Suprapubic skin (tissue), 4 donors: ENCODE results near the gene EEF1AKMT3. TPM values are rescaled to one million over a fixed set of nuclear protein-coding genes. Genes with fewer than 3 reads are reported as not detected.

Source experiments
- DNase-seq, 2 donors: peaks; one replicate each; pipeline ENCODE4 v3.0.0-alpha.2; 2019; ENCODE audit warnings: low spot score in 2 of 2
- H3K27ac ChIP-seq: fragments of 200-600 bp; sonication (generic); one replicate; pipeline ENCODE4 v1.5.1; 2019
- H3K27me3 ChIP-seq: fragments of 200-600 bp; sonication (generic); one replicate; pipeline ENCODE4 v1.5.1; 2019
- H3K36me3 ChIP-seq: fragments of 200-600 bp; sonication (generic); one replicate; pipeline ENCODE4 v1.5.1; 2019
- H3K4me1 ChIP-seq: fragments of 200-600 bp; sonication (generic); one replicate; pipeline ENCODE4 v1.5.1; 2019
- H3K4me3 ChIP-seq: fragments of 200-600 bp; sonication (generic); one replicate; pipeline ENCODE4 v1.5.1; 2019; ENCODE audit warnings: mild to moderate bottlenecking
- H3K9me3 ChIP-seq: fragments of 200-600 bp; sonication (generic); one replicate; pipeline ENCODE4 v1.5.1; 2019
- EP300 ChIP-seq: sonication (generic); formaldehyde crosslinking; IDR thresholded peaks from one replicate; pipeline ENCODE4 v1.6.1; 2017; ENCODE audit warnings: antibody characterized with exemption
- POLR2A ChIP-seq, 2 donors: fragments of 450-650 bp; IDR thresholded peaks; one replicate each; pipeline ENCODE4 v1.6.1; 2017; ENCODE audit warnings: antibody characterized with exemption in 2 of 2, mild to moderate bottlenecking in 2 of 2, moderate library complexity in 2 of 2
- POLR2AphosphoS5 ChIP-seq, 3 donors: sonication (generic); formaldehyde crosslinking; IDR thresholded peaks; one replicate each; pipeline ENCODE4 v1.6.1; 2017; ENCODE audit warnings: antibody characterized with exemption in 3 of 3
- WGBS: methylation state at CpG from one replicate; pipeline ENCODE4 v1.1.5; 2018; 5-methylcytosine and 5-hydroxymethylcytosine counted together
- total RNA-seq, 4 donors: library from RNA; depleted of rRNA; stranded (reverse); fragments of >200 nt; gene quantifications; one replicate each; pipeline ENCODE4 v1.1.0, GENCODE V29; 2016
- TF ChIP-seq, protein P1 (sequence below), 2 donors: fragments of 200-600 bp in 1 of 2; fragments of 450-650 bp in 1 of 2; sonication (generic) in 1 of 2; IDR thresholded peaks; one replicate each; pipeline ENCODE4 v1.5.1; 2016 to 2019; ENCODE audit warnings: antibody characterized with exemption in 2 of 2, mild to moderate bottlenecking in 1 of 2, moderate library complexity in 1 of 2

The EEF1AKMT3 gene
- total RNA-seq, 4 donors from 2014 or later: 8.7 to 13.7 (median 11.3) TPM

DNA sequence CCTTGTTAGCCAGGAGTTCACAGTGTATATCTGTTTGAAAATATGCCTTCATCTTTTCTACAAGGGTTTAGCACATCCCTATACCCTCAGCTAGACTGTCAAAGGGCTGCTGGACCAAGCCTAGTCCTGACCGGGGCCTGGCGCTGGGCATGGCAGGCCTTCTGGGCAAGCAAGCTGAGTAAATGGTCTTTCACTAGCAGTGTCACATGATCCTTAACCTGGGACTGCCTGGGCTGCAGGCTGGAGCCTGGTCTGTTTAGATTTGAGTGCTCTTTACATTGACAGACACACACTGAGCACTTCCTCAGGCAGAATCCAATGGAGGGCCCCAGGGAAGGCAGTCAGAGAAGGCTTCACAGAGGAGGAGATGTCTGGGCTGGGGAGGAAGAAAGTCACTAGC lies 53.0 kb downstream of the EEF1AKMT3 start:
- Histone ChIP-seq H3K27ac (no peak overlapping the region), H3K4me3 (no peak overlapping the region), H3K4me1 (peaks cover 33% of the 10 kb centered on the region), H3K27me3 (no peaks in the 10 kb centered on the region), H3K36me3 (peaks cover 90% of the 10 kb centered on the region), H3K9me3 (no peaks in the 10 kb centered on the region)
- DNase-seq: no peak
- 96% methylated on average over 2 of the region's 2 CpGs for WGBS
- TF ChIP-seq, protein P1, sequence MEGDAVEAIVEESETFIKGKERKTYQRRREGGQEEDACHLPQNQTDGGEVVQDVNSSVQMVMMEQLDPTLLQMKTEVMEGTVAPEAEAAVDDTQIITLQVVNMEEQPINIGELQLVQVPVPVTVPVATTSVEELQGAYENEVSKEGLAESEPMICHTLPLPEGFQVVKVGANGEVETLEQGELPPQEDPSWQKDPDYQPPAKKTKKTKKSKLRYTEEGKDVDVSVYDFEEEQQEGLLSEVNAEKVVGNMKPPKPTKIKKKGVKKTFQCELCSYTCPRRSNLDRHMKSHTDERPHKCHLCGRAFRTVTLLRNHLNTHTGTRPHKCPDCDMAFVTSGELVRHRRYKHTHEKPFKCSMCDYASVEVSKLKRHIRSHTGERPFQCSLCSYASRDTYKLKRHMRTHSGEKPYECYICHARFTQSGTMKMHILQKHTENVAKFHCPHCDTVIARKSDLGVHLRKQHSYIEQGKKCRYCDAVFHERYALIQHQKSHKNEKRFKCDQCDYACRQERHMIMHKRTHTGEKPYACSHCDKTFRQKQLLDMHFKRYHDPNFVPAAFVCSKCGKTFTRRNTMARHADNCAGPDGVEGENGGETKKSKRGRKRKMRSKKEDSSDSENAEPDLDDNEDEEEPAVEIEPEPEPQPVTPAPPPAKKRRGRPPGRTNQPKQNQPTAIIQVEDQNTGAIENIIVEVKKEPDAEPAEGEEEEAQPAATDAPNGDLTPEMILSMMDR (IDR thresholded peaks at IDR 0.05): no peak

DNA sequence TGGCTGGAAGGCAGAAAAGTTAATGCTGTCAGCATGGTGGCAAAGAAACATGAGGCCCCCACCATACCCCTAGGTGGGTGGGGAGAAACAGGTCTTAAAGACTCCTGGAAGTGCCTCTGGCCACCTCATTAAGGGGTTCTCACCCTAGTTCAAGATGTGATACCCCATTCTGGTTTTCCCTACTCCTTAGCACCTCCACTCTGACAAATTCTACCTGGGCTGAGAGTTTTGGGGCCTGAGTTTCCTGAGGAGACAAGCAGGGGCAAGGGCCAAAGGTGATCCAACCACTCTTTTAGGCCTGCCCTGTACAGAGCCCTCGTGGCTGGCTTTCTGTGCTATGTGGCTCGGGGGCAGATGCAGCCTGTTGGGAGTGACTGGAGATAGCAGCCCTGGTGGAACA lies 54.0 kb downstream of the EEF1AKMT3 start:
- H3K36me3 ChIP-seq: peaks cover 82% of the 10 kb centered on the region
- H3K27ac ChIP-seq: no peak overlapping the region
- TF ChIP-seq EP300 (no peak), POLR2AphosphoS5 (IDR thresholded peaks at IDR 0.05) (no peak), POLR2A (IDR thresholded peaks at IDR 0.05) (no peak)
- TF ChIP-seq, protein P1 (IDR thresholded peaks at IDR 0.05): no peak
- no peaks in the 10 kb centered on the region for H3K27me3 ChIP-seq
- no peaks in the 10 kb centered on the region for H3K9me3 ChIP-seq
- no peak overlapping the region for H3K4me3 ChIP-seq
- no peak for DNase-seq
- 83% methylated on average over 2 of the region's 2 CpGs for WGBS
- H3K4me1 ChIP-seq: peaks cover 39% of the 10 kb centered on the region

DNA sequence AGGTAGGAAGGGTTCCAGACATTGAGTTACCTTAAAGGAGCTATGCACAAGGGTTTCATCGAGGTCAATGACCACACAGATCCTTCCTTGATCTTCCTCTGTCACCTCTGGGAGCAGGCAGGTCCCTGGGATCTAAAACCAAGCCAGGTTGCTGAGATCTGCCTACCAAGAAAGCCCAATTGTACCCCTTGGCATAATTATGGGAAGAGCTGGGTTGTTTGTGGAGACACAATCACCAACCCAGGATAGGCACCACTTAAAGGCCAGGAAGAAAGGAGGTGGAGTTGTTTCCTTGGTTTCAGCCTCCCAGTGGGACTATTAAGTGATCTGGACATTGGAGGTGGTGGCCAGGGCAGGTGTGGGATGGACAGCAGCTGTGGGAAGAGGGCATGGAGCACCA lies 54.6 kb downstream of the EEF1AKMT3 start:
- H3K27ac ChIP-seq: no peak overlapping the region
- H3K4me1 ChIP-seq: peaks cover 45% of the 10 kb centered on the region
- no peaks in the 10 kb centered on the region for H3K9me3 ChIP-seq
- WGBS: no CpG with 5 or more reads among the region's 1 CpG
- DNase-seq: no peak
- peaks cover 76% of the 10 kb centered on the region for H3K36me3 ChIP-seq
- H3K27me3 ChIP-seq: no peaks in the 10 kb centered on the region
- TF ChIP-seq POLR2AphosphoS5 (IDR thresholded peaks at IDR 0.05) (no peak), EP300 (no peak), POLR2A (IDR thresholded peaks at IDR 0.05) (no peak)
- TF ChIP-seq, protein P1 (IDR thresholded peaks at IDR 0.05): no peak
- H3K4me3 ChIP-seq: no peak overlapping the region

DNA sequence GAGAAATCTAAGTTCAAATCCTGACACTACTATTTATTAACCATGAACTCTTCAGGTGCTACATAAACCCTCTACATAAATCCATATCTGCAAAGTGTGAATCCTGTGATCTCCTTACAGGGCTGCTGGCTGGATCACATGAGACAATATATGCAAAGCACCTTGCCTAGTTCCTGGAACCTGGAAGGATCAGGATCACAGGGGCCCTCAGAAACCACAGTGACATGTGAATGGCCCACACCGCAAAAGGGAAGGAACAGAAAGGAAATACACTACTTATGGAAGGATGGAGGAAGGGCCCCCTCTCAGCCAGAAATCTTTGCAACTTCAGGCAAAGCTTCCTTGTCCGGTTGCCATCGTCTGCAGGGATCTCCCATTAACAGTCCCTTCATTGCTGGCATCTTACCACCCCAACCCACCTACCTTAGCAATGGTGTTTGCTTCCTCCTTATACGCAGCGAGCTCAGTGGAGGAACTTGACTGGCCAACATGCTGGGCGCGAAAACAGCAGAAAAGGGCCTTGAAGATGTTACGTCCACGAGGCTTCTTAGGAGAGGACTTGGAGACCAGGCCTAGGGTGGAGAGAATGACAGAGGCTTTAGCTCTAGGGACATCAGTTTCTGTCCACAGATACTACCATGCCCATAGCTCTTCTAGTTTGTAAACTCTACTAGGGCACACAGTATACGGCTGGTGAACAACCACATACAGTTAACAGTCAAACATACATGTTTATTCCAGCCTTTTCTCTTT lies 56.8 kb downstream of the EEF1AKMT3 start:
- WGBS: 60% methylated on average over 10 of the region's 10 CpGs
- peaks cover 54% of the 10 kb centered on the region for H3K36me3 ChIP-seq
- no peak overlapping the region for H3K4me3 ChIP-seq
- no peak overlapping the region for H3K27ac ChIP-seq
- peaks cover 54% of the 10 kb centered on the region for H3K4me1 ChIP-seq
- no peaks in the 10 kb centered on the region for H3K9me3 ChIP-seq
- TF ChIP-seq POLR2A (IDR thresholded peaks at IDR 0.05) (no peak), EP300 (no peak), POLR2AphosphoS5 (IDR thresholded peaks at IDR 0.05) (no peak)
- TF ChIP-seq, protein P1 (IDR thresholded peaks at IDR 0.05): no peak
- H3K27me3 ChIP-seq: no peaks in the 10 kb centered on the region
- no peak for DNase-seq

DNA sequence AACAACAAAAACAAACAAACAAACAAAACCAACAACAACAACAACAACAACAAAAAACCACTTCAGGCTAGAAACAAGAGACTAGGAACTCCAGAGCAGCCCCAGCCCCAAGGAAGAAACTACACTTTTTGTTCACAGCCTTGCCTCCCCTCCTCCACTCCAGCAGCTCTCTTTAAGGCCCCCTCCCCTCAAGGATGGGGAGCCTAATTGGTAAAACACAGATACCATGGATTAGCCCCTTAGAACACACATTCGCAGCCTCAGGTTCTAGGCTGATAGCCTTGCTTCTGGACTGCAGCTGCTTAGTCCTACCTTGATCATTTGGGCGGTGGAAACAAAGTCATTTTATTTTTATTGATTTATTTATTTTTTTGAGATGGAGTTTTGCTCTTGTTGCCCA lies 58.0 kb downstream of the EEF1AKMT3 start:
- no peaks in the 10 kb centered on the region for H3K9me3 ChIP-seq
- H3K4me3 ChIP-seq: no peak overlapping the region
- WGBS: 69% methylated on average over 2 of the region's 2 CpGs
- H3K36me3 ChIP-seq: peaks cover 42% of the 10 kb centered on the region
- no peak overlapping the region for H3K27ac ChIP-seq
- no peaks in the 10 kb centered on the region for H3K27me3 ChIP-seq
- TF ChIP-seq POLR2A (IDR thresholded peaks at IDR 0.05) (no peak), EP300 (no peak), POLR2AphosphoS5 (IDR thresholded peaks at IDR 0.05) (no peak)
- TF ChIP-seq, protein P1 (IDR thresholded peaks at IDR 0.05): no peak
- no peak for DNase-seq
- peaks cover 66% of the 10 kb centered on the region for H3K4me1 ChIP-seq

Other genes starting within 250 kb of the EEF1AKMT3 start
- gene MBD6, start 249.8 kb upstream of the EEF1AKMT3 start, total RNA-seq: 10 to 100 TPM; 24.4 to 92.9 (median 36.8) TPM
- gene DCTN2, start 225.4 kb upstream of the EEF1AKMT3 start, total RNA-seq: 100 to 1,000 TPM; 152 to 242 (median 185) TPM
- under 1 TPM in 2 of 4 donors, not detected in 2; 0.08 to 0.23 TPM for gene KIF5A, start 222.6 kb upstream of the EEF1AKMT3 start, total RNA-seq
- 10 to 100 TPM; 36.9 to 68.9 (median 51.5) TPM for gene PIP4K2C, start 181.4 kb upstream of the EEF1AKMT3 start, total RNA-seq
- 10 to 100 TPM; 10.4 to 19.0 (median 12.1) TPM for gene DTX3, start 167.8 kb upstream of the EEF1AKMT3 start, total RNA-seq
- gene ARHGEF25, start 161.2 kb upstream of the EEF1AKMT3 start, total RNA-seq: 10 to 100 TPM in 1 of 4 donors, 1 to 10 TPM in 3; 4.0 to 13.3 (median 7.9) TPM
- under 1 TPM in 3 of 4 donors, not detected in 1; 0.38 to 0.48 (median 0.42) TPM for gene B4GALNT1, start 139.4 kb upstream of the EEF1AKMT3 start, total RNA-seq
- gene OS9, start 78.5 kb upstream of the EEF1AKMT3 start, total RNA-seq: 100 to 1,000 TPM; 165 to 282 (median 236) TPM
- gene AGAP2, start 33.9 kb upstream of the EEF1AKMT3 start, total RNA-seq: 1 to 10 TPM in 3 of 4 donors, under 1 TPM in 1; 0.45 to 1.4 (median 1.3) TPM
- 10 to 100 TPM; 29.8 to 54.7 (median 36.8) TPM for gene TSPAN31, start 27.6 kb upstream of the EEF1AKMT3 start, total RNA-seq
- 10 to 100 TPM; 35.7 to 82.3 (median 47.0) TPM for gene CDK4, start 20.3 kb upstream of the EEF1AKMT3 start, total RNA-seq
- gene MARCHF9, start 17.5 kb upstream of the EEF1AKMT3 start, total RNA-seq: 10 to 100 TPM; 10.2 to 26.6 (median 13.1) TPM
- gene CYP27B1, start 5.5 kb upstream of the EEF1AKMT3 start, total RNA-seq: 1 to 10 TPM; 1.2 to 4.1 (median 2.0) TPM
- 10 to 100 TPM in 3 of 4 donors, 1 to 10 TPM in 1; 9.1 to 24.1 (median 16.4) TPM for gene METTL1, start 509 bp upstream of the EEF1AKMT3 start, total RNA-seq
- gene TSFM, start 10.2 kb downstream of the EEF1AKMT3 start, total RNA-seq: 10 to 100 TPM; 19.6 to 35.4 (median 29.1) TPM
- gene AVIL, start 46.1 kb downstream of the EEF1AKMT3 start, total RNA-seq: 10 to 100 TPM in 2 of 4 donors, 1 to 10 TPM in 2; 4.7 to 96.5 (median 10.0) TPM
- 100 to 1,000 TPM; 147 to 240 (median 215) TPM for gene CTDSP2, start 74.1 kb downstream of the EEF1AKMT3 start, total RNA-seq
- 10 to 100 TPM in 1 of 4 donors, 1 to 10 TPM in 3; 4.4 to 12.0 (median 7.5) TPM for gene ATP23, start 169.0 kb downstream of the EEF1AKMT3 start, total RNA-seq